Esophagus squamous epithelium (tissue), 4 donors: ENCODE results near the gene CPT1A.

ENCODE experiments used
- POLR2A ChIP-seq, 4 donors: fragments of 450-650 bp; IDR thresholded peaks; one replicate each; pipeline ENCODE4 v1.6.1; 2017; ENCODE audit warnings: antibody characterized with exemption in 4 of 4, mild to moderate bottlenecking in 4 of 4, moderate library complexity in 3 of 4
- TF ChIP-seq, protein P1 (sequence below), 6 experiments: fragments of 450-650 bp in 4 of 6; fragments of 200-600 bp in 2 of 6; sonication (generic) in 2 of 6; IDR thresholded peaks; one replicate each; pipeline ENCODE4 v1.5.1; 2016 to 2019; ENCODE audit warnings: antibody characterized with exemption in 6 of 6, mild to moderate bottlenecking in 4 of 6, moderate library complexity in 4 of 6

- no peak for TF ChIP-seq POLR2A (IDR thresholded peaks at IDR 0.05)
- TF ChIP-seq, protein P1, sequence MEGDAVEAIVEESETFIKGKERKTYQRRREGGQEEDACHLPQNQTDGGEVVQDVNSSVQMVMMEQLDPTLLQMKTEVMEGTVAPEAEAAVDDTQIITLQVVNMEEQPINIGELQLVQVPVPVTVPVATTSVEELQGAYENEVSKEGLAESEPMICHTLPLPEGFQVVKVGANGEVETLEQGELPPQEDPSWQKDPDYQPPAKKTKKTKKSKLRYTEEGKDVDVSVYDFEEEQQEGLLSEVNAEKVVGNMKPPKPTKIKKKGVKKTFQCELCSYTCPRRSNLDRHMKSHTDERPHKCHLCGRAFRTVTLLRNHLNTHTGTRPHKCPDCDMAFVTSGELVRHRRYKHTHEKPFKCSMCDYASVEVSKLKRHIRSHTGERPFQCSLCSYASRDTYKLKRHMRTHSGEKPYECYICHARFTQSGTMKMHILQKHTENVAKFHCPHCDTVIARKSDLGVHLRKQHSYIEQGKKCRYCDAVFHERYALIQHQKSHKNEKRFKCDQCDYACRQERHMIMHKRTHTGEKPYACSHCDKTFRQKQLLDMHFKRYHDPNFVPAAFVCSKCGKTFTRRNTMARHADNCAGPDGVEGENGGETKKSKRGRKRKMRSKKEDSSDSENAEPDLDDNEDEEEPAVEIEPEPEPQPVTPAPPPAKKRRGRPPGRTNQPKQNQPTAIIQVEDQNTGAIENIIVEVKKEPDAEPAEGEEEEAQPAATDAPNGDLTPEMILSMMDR (IDR thresholded peaks at IDR 0.05), result no peak
Observed at GRCh38 chr11:68804786-68805185, 36.9 kb downstream of the CPT1A start.
